NCI-H146 treated with DMSO at 0.1 percent for 48 hours (cell line): ENCODE results near the gene COL18A1.

Experiments
- DNase-seq: peaks from one replicate; lab custom pipeline; 2025; ENCODE audit not compliant: unreplicated experiment; lab: John Stamatoyannopoulos, UW

COL18A1 gene

DNA sequence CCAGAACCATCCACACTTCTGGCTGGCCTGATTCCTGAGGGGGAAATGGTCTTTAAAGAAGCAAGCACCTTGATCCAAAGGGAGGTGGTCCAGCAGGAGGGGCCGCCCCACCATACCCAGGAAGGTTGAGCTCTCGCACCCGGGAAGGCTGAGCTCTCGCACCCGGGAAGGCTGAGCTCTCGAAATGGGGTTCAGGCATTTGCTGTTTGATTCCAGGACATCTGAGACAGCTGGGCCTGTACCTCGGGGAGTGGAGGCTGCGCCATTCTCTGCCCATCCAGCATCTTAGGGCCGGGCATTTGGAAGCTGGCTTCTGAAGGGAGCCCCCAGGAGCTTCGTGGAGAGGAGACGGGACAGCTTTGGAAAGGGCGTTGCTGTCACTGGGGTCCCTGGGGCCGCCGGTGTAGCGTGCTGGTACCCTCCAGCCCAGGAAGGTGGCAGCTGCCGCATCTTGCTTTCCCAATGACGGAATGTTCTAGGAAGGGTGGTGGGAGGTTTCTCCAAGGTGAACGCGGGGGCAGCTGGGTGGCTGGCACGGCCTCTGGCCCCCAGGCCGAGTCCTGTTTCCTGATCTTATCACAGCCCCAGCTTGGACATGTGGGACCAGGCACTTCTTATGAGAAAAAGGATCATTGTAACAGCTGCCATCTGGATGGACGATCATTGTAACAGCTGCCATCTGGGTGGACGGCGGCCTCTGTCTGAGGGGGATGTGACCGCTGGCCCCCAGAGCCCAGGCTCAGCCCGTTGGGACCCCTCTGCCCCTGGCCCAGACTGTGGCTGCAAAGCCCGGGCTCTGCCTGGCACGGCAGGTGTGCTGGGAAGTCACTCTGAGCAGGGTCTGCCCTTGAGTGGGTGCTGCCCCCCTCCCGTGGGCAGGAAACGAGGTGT is 61.6 kb downstream of the COL18A1 start:
- DNase-seq = no peak

- DNase-seq = no peak
Observed at GRCh38 chr21:45467221-45467779, 62.3 kb downstream of the COL18A1 start.

DNA sequence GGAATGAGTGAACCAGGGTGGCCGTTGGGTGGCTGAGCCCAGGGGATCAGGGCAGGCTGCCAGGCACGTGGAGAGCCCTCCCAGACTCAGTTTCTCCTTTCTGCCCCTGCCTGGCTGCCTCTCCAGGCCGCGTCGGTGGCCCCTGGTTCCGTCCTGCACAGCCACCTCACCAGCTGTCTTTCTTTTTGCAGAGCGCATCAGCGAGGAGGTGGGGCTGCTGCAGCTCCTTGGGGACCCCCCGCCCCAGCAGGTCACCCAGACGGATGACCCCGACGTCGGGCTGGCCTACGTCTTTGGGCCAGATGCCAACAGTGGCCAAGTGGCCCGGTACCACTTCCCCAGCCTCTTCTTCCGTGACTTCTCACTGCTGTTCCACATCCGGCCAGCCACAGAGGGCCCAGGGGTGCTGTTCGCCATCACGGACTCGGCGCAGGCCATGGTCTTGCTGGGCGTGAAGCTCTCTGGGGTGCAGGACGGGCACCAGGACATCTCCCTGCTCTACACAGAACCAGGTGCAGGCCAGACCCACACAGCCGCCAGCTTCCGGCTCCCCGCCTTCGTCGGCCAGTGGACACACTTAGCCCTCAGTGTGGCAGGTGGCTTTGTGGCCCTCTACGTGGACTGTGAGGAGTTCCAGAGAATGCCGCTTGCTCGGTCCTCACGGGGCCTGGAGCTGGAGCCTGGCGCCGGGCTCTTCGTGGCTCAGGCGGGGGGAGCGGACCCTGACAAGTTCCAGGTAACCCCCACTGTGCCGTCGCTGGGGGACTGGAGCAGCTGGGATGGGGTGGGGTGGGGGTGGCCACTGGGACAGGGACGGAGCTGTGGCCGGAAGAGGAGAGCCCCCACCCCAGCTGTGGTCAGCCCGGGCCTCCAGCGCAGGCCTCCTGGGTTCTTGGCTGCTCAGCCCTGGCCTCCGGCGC is 63.3 kb downstream of the COL18A1 start:
- no peak for DNase-seq

GRCh38 chr21:45468971-45469272 is 64.0 kb downstream of the COL18A1 start:
- DNase-seq = no peak

GRCh38 chr21:45469273-45470086 is 64.5 kb downstream of the COL18A1 start:
- DNase-seq = no peak

- DNase-seq = no peak
Observed at GRCh38 chr21:45470087-45470515, 65.1 kb downstream of the COL18A1 start.

- DNase-seq = no peak
Observed at GRCh38 chr21:45470773-45471524, 66.0 kb downstream of the COL18A1 start.

- DNase-seq = no peak
Observed at GRCh38 chr21:45471525-45472221, 66.7 kb downstream of the COL18A1 start.

DNA sequence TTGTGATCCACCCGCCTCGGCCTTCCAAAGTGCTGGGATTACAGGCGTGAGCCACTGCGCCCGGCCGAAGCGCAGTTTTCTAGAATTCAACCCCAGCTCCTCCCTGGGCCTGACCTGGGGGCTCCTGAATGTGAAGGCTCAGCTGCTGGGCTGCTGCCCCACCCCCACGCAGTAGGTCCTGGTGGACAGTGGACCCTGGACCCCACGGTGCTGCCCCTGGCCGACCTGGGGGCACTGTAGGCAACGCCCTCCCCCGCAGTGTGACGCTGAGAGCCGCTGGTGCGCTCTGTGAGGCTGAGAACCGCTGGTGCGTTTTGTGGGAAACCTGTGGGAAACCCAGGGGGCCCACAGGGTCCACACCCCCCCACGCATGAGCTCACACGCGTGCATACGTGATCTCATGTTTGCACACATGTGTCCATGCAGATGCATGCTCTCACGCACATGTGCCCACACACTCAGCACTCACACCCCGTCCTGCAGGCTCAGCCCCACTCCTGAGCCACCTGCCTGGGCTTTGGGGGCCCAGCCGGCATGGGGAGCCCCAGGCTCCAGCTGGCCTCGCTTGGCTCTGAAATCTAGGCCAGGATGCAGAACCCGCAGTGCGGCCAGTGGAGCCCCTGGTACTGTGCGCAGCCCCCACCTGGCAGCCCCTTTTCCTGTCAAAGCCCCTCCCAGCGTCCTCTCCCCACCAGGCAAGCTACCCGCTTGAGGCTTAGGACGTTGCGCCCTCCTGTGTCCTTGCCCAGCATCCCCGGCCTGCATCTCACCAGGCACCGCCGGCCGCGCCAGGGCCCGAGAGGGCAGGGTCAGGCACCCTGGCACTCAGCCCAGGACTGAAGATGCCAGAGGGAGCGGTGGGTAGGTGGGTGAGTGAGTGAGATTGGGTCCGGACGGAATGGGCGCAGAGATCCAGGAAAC is 67.7 kb downstream of the COL18A1 start:
- no peak for DNase-seq

DNA sequence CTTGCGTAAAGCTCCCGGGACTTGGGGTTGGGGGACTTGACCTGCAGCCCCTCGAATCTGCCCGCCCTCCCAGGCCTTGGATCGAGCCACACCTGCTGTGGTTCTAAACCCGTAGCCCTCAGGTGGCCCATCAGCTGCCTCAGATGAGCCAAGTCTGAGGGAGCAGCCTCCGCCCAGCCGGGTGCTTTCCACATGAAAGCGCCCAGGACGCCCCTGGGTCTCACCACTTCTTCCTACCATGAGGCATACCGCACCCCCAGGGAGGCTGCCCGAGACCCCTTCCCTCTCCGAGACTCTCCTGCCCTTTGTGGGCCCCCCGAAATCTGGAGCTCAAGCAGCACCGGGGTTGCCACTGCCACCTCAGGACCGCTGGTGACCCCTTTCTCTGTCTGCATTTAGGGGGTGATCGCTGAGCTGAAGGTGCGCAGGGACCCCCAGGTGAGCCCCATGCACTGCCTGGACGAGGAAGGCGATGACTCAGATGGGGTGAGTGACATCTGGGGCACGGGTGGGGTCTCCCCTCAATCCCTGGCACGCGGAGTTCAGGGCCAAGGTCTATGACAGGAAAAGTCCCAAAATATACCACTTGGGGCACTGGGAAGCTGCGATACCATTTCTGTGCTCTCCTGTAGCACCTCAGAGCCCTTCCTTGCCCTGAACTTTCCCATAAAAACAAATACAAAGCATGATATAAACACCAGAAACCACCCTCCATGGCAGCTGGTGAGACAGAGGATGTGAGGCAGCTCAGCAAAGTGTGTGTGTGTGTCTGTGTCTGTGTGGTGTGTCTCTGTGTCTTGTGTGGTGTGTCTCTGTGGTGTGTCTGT is 68.7 kb downstream of the COL18A1 start:
- no peak for DNase-seq

GRCh38 chr21:45474323-45474950 is 69.5 kb downstream of the COL18A1 start:
- no peak for DNase-seq

DNA sequence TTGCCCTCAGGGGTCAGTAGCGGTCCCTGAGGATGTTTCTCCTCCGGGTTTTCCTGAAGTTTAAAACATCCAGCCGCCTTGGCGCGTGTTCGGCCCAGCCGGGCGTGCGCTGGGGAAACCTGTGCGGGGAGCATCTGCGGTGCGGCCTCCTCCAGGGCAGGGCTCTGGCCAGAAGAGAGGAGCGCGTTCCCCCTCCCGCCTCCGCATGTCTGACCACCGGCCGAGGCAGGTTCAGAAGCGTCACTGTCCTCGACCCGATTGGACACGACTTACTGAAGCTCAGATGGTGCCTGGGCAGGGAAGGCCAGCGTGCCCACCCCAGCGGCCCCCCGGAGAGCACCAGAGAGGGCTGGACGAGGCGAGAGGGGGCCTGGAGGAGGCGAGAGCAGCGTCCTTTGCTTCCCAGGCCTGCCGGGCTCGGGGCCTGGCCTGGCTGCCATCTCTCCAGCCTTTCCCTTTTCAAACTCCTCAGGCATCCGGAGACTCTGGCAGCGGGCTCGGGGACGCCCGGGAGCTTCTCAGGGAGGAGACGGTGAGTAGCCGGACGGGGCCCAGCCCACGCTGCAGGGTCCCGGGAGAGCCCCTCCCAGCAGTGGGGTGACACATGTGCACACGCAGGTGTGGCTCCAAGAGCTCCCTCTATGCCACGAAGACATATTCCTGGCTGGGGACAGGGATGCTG is 70.2 kb downstream of the COL18A1 start:
- DNase-seq = no peak

GRCh38 chr21:45475797-45476570 is 71.0 kb downstream of the COL18A1 start:
- no peak for DNase-seq

DNA sequence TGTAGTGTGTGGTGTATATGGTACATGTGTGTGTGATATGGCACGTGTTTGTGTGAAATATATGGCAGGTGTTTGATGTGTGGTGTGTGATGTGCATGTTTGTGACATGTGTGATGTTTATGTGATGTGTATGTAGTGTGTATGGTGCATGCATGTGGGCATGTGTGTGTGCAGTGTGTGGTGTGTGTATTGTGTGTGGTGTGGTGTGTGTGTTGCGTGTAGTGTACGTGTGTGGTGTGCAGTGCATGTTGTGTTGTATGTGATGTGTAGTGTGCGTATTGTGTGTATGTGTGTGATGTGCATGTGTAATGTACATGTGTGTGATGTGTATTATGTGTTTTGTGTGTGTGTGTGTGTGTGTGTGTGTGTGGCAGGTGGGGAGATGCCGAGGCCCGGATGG is 71.6 kb downstream of the COL18A1 start:
- DNase-seq = no peak

DNA sequence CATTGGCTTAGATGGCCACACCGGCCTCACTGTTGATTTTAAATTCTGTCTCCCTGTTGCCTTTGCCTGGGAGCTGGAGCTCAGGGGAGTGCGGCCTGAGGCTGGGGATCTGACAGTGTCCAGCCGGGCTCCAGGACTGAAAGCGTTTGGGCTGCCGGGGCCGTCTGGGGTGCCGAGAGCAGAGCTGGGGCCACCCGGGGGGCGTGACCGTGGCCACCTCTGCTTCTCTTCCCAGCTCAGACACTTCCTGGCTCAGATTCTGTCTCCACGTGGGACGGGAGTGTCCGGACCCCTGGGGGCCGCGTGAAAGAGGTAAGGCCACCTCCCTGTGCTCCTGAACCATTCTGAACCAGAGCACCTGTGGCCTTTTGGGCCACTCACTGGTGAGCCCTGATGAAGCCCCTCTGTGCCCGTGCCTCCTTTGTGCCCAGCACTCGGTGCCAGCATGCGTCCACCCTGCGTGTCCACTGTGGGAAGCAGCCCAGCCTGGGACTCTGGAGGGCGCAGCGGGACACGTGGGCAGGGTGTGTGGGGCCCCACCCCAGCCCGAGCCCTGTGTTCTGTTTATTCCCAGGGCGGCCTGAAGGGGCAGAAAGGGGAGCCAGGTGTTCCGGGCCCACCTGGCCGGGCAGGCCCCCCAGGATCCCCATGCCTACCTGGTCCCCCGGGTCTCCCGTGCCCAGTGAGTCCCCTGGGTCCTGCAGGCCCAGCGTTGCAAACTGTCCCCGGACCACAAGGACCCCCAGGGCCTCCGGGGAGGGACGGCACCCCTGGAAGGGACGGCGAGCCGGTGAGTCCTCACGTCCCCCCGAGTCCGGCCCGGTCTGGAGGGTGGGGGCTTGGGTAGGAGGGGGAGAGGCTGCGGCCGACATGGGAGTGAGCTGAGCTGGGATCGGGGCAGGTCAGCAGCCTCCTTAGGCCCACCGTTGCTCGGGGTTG is 72.5 kb downstream of the COL18A1 start:
- DNase-seq = no peak
